Panc1 (cell line): Measurements from ENCODE around the gene DDIAS. TPM values are rescaled to one million over a fixed set of nuclear protein-coding genes. Genes with fewer than 3 reads are reported as not detected.

Source experiments
- ATAC-seq: fragments of 200-7000 bp; cut with Tn5 transposase; 2 replicates; pipeline ENCODE4 v1.9.1; 2020; ENCODE audit warnings: mild to moderate bottlenecking, moderate library complexity
- BruUV-seq: library from RNA; stranded (reverse); fragments of 400-500 nt; replicated peaks from 2 replicates; lab custom pipeline; 2021; lab: Mats Ljungman, UMichigan
- CTCF ChIA-PET: fragments of 300-600 bp; sonication (Branson Sonifier 250); formaldehyde crosslinking; loops from one replicate; lab custom pipeline; 2022; ENCODE audit warnings: antibody characterized with exemption; lab: Charles Lee
- POLR2A ChIA-PET: fragments of 300-600 bp; sonication (Branson Sonifier 250); formaldehyde crosslinking; loops from one replicate; lab custom pipeline; 2022; ENCODE audit warnings: antibody characterized with exemption; lab: Charles Lee
- DNase-seq: peaks from one replicate; pipeline ENCODE4 v3.0.0-alpha.2; 2010; ENCODE audit warnings: low read depth, low spot score
- H3K27ac ChIP-seq: 2 replicates; pipeline ENCODE4 v1.5.1; 2011; ENCODE audit warnings: mild to moderate bottlenecking, low read length, inconsistent platforms
- H3K27me3 ChIP-seq: fragments of 200-500 bp; sonication (Bioruptor generic); 2 replicates; pipeline ENCODE4 v1.6.0; 2014; ENCODE audit warnings: low read length, inconsistent platforms; ENCODE audit not compliant: control insufficient read depth, insufficient read depth
- H3K36me3 ChIP-seq: fragments of 200-500 bp; sonication (Bioruptor generic); 2 replicates; pipeline ENCODE4 v1.5.1; 2014; ENCODE audit warnings: inconsistent platforms, mild to moderate bottlenecking, low read length, moderate library complexity; ENCODE audit not compliant: control insufficient read depth, insufficient read depth
- H3K4me1 ChIP-seq: 2 replicates; pipeline ENCODE4 v1.5.1; 2011; ENCODE audit warnings: inconsistent platforms, mild to moderate bottlenecking, low read length, moderate library complexity; ENCODE audit not compliant: control insufficient read depth, insufficient read depth
- H3K4me3 ChIP-seq, 2 experiments: 2 replicates each; pipeline ENCODE4 v1.5.1; 2011 to 2012; ENCODE audit warnings: low read depth in 2 of 2, low read length in 2 of 2, mild to moderate bottlenecking in 2 of 2, inconsistent platforms in 1 of 2, moderate library complexity in 1 of 2
- H3K9me3 ChIP-seq: fragments of 200-500 bp; sonication (Bioruptor generic); 2 replicates; pipeline ENCODE4 v1.5.1; 2014; ENCODE audit warnings: low read depth, mild to moderate bottlenecking, inconsistent platforms, low read length, moderate library complexity; ENCODE audit not compliant: control insufficient read depth, insufficient read depth
- CTCF ChIP-seq: fragments of 450-650 bp; IDR thresholded peaks from 2 replicates; pipeline ENCODE4 v1.5.1; 2017; ENCODE audit warnings: mild to moderate bottlenecking
- POLR2AphosphoS5 ChIP-seq: IDR thresholded peaks from 2 replicates; pipeline ENCODE4 v1.6.1; 2012; ENCODE audit warnings: mild to moderate bottlenecking, low read depth, low read length, moderate library complexity
- REST ChIP-seq, 2 experiments: IDR thresholded peaks; 2 replicates each; pipeline ENCODE4 v1.6.1; 2011 to 2012; ENCODE audit warnings: low read depth in 2 of 2, control low read depth in 1 of 2, low read length in 1 of 2, mild to moderate bottlenecking in 1 of 2, moderate library complexity in 1 of 2; ENCODE audit not compliant: insufficient read depth in 1 of 2
- SIN3A ChIP-seq: IDR thresholded peaks from 2 replicates; pipeline ENCODE4 v1.6.1; 2012; ENCODE audit warnings: low read depth, mild to moderate bottlenecking, low read length, moderate library complexity, borderline replicate concordance; ENCODE audit not compliant: insufficient read depth
- TCF7L2 ChIP-seq: IDR thresholded peaks from 2 replicates; pipeline ENCODE4 v1.6.1; 2011; ENCODE audit warnings: mild to moderate bottlenecking, low read depth, low read length, inconsistent platforms
- in situ Hi-C: cut with HindIII; loops from 2 replicates; pipeline ENCODE4 v1.10.0; 2016; ENCODE audit warnings: low sequenced_read_pairs, low pct_unique_long_range_greater_than_20kb
- intact Hi-C: fragments of 100-400 bp; cut with micrococcal nuclease; formaldehyde crosslinking; loops from one replicate; pipeline ENCODE4 v1.10.0; 2022; ENCODE audit not compliant: unreplicated experiment
- total RNA-seq: library from RNA; stranded (reverse); gene quantifications from one replicate; pipeline ENCODE4 v1.2.1, GENCODE V29; 2021; ENCODE audit not compliant: unreplicated experiment

Gene DDIAS
- total RNA-seq, 1 experiment from 2014 or later = 22.9 TPM

GRCh38 chr11:82889133-82890001, 12.2 kb upstream of the DDIAS start:
- Histone ChIP-seq H3K9me3 (no peaks in the 10 kb centered on the region), H3K27me3 (no peaks in the 10 kb centered on the region), H3K36me3 (no peaks in the 10 kb centered on the region), H3K27ac (no peak overlapping the region), H3K4me3 (no peak overlapping the region), H3K4me1 (no peaks in the 10 kb centered on the region)
- DNase-seq = no peak
- ChIA-PET CTCF (no interaction called here), POLR2A (no interaction called here)
- BruUV-seq = no TSS peak
- no peak for ATAC-seq
- TF ChIP-seq SIN3A = no peak
- no peak for TF ChIP-seq POLR2AphosphoS5
- no peak for TF ChIP-seq REST (IDR thresholded peaks at IDR 0.05; ENCODE audit: insufficient read depth in 1 of 2, low read depth in 2 of 2, low read length in 1 of 2)
- no peak for TF ChIP-seq CTCF
- TF ChIP-seq TCF7L2 = no peak
- intact Hi-C loops = no loop called here
- in situ Hi-C loops = no loop called here

- no peak for ATAC-seq
- no TSS peak for BruUV-seq
- Histone ChIP-seq H3K9me3 (no peaks in the 10 kb centered on the region), H3K36me3 (no peaks in the 10 kb centered on the region), H3K4me1 (no peaks in the 10 kb centered on the region), H3K4me3 (no peak overlapping the region), H3K27me3 (no peaks in the 10 kb centered on the region), H3K27ac (no peak overlapping the region)
- intact Hi-C loops (no loop called here), in situ Hi-C loops (no loop called here)
- TF ChIP-seq CTCF (no peak), REST (IDR thresholded peaks at IDR 0.05; ENCODE audit: insufficient read depth in 1 of 2, low read depth in 2 of 2, low read length in 1 of 2) (no peak), POLR2AphosphoS5 (no peak), SIN3A (no peak), TCF7L2 (no peak)
- no peak for DNase-seq
- POLR2A ChIA-PET = no interaction called here
- CTCF ChIA-PET = no interaction called here
Measured at GRCh38 chr11:82890002-82890341, 11.6 kb upstream of the DDIAS start.
